Measurements from ENCODE around the gene B4GALT1.

- TF ChIP-seq KAT7 (CRISPR knock-in tag; IDR thresholded peaks at IDR 0.05; ENCODE audit: borderline replicate concordance) (no peak), OVOL2 (CRISPR knock-in tag; IDR thresholded peaks at IDR 0.05; ENCODE audit: borderline replicate concordance) (no peak), NR2C2 (CRISPR knock-in tag; IDR thresholded peaks at IDR 0.05) (no peak), PRRX2 (CRISPR knock-in tag; IDR thresholded peaks at IDR 0.05) (no peak), PRDM15 (CRISPR knock-in tag; IDR thresholded peaks at IDR 0.05) (no peak), NFATC4 (CRISPR knock-in tag; IDR thresholded peaks at IDR 0.05) (no peak), CREM (CRISPR knock-in tag; IDR thresholded peaks at IDR 0.05) (no peak), IRF2 (CRISPR knock-in tag; IDR thresholded peaks at IDR 0.05; ENCODE audit: borderline replicate concordance, low read depth) (no peak)
- TF ChIP-seq, protein P1, sequence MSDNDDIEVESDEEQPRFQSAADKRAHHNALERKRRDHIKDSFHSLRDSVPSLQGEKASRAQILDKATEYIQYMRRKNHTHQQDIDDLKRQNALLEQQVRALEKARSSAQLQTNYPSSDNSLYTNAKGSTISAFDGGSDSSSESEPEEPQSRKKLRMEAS (CRISPR knock-in tag; IDR thresholded peaks at IDR 0.05) = no peak
- TF ChIP-seq, protein P2, sequence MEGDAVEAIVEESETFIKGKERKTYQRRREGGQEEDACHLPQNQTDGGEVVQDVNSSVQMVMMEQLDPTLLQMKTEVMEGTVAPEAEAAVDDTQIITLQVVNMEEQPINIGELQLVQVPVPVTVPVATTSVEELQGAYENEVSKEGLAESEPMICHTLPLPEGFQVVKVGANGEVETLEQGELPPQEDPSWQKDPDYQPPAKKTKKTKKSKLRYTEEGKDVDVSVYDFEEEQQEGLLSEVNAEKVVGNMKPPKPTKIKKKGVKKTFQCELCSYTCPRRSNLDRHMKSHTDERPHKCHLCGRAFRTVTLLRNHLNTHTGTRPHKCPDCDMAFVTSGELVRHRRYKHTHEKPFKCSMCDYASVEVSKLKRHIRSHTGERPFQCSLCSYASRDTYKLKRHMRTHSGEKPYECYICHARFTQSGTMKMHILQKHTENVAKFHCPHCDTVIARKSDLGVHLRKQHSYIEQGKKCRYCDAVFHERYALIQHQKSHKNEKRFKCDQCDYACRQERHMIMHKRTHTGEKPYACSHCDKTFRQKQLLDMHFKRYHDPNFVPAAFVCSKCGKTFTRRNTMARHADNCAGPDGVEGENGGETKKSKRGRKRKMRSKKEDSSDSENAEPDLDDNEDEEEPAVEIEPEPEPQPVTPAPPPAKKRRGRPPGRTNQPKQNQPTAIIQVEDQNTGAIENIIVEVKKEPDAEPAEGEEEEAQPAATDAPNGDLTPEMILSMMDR (IDR thresholded peaks at IDR 0.05) = no peak
- TF ChIP-seq, protein P3, sequence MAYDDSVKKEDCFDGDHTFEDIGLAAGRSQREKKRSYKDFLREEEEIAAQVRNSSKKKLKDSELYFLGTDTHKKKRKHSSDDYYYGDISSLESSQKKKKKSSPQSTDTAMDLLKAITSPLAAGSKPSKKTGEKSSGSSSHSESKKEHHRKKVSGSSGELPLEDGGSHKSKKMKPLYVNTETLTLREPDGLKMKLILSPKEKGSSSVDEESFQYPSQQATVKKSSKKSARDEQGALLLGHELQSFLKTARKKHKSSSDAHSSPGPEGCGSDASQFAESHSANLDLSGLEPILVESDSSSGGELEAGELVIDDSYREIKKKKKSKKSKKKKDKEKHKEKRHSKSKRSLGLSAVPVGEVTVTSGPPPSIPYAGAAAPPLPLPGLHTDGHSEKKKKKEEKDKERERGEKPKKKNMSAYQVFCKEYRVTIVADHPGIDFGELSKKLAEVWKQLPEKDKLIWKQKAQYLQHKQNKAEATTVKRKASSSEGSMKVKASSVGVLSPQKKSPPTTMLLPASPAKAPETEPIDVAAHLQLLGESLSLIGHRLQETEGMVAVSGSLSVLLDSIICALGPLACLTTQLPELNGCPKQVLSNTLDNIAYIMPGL (CRISPR knock-in tag; IDR thresholded peaks at IDR 0.05) = no peak
- TF ChIP-seq, protein P4, sequence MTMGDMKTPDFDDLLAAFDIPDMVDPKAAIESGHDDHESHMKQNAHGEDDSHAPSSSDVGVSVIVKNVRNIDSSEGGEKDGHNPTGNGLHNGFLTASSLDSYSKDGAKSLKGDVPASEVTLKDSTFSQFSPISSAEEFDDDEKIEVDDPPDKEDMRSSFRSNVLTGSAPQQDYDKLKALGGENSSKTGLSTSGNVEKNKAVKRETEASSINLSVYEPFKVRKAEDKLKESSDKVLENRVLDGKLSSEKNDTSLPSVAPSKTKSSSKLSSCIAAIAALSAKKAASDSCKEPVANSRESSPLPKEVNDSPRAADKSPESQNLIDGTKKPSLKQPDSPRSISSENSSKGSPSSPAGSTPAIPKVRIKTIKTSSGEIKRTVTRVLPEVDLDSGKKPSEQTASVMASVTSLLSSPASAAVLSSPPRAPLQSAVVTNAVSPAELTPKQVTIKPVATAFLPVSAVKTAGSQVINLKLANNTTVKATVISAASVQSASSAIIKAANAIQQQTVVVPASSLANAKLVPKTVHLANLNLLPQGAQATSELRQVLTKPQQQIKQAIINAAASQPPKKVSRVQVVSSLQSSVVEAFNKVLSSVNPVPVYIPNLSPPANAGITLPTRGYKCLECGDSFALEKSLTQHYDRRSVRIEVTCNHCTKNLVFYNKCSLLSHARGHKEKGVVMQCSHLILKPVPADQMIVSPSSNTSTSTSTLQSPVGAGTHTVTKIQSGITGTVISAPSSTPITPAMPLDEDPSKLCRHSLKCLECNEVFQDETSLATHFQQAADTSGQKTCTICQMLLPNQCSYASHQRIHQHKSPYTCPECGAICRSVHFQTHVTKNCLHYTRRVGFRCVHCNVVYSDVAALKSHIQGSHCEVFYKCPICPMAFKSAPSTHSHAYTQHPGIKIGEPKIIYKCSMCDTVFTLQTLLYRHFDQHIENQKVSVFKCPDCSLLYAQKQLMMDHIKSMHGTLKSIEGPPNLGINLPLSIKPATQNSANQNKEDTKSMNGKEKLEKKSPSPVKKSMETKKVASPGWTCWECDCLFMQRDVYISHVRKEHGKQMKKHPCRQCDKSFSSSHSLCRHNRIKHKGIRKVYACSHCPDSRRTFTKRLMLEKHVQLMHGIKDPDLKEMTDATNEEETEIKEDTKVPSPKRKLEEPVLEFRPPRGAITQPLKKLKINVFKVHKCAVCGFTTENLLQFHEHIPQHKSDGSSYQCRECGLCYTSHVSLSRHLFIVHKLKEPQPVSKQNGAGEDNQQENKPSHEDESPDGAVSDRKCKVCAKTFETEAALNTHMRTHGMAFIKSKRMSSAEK (CRISPR knock-in tag; IDR thresholded peaks at IDR 0.05; ENCODE audit: borderline replicate concordance) = no peak
- TF ChIP-seq, protein P5, sequence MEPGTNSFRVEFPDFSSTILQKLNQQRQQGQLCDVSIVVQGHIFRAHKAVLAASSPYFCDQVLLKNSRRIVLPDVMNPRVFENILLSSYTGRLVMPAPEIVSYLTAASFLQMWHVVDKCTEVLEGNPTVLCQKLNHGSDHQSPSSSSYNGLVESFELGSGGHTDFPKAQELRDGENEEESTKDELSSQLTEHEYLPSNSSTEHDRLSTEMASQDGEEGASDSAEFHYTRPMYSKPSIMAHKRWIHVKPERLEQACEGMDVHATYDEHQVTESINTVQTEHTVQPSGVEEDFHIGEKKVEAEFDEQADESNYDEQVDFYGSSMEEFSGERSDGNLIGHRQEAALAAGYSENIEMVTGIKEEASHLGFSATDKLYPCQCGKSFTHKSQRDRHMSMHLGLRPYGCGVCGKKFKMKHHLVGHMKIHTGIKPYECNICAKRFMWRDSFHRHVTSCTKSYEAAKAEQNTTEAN (CRISPR knock-in tag; IDR thresholded peaks at IDR 0.05) = no peak
Observed at GRCh38 chr9:33197279-33198152, 30.4 kb upstream of the B4GALT1 start.

Measured in WTC11 (cell line).